Heart left ventricle (tissue), 16 donors: Measurements from ENCODE around the gene TMEM248. TPM values are rescaled to one million over a fixed set of nuclear protein-coding genes. Genes with fewer than 3 reads are reported as not detected.

Experiments
- ATAC-seq, 4 donors: fragments of 200-7000 bp; cut with Tn5 transposase; one replicate each; pipeline ENCODE4 v1.9.1; 2020 to 2022; ENCODE audit warnings: moderate library complexity in 4 of 4, mild to moderate bottlenecking in 3 of 4, moderate number of reproducible peaks in 1 of 4
- DNase-seq, 5 donors: peaks; one replicate each; pipeline ENCODE4 v3.0.0-alpha.2; 2020
- H3K27ac ChIP-seq, 12 donors: fragments of 200-600 bp; sonication (generic) in 4 of 12; one replicate each; pipeline versions ENCODE4 v1.5.0 to v1.8.0; 2016 to 2022; ENCODE audit warnings: mild to moderate bottlenecking in 2 of 12
- H3K27me3 ChIP-seq, 9 donors: fragments of 200-600 bp; sonication (generic) in 2 of 9; one replicate each; pipeline versions ENCODE4 v1.5.1 to v1.8.0; 2016 to 2022; ENCODE audit warnings: mild to moderate bottlenecking in 3 of 9
- H3K36me3 ChIP-seq, 9 donors: fragments of 200-600 bp; sonication (generic) in 2 of 9; one replicate each; pipeline versions ENCODE4 v1.5.0 to v1.8.0; 2018 to 2022; ENCODE audit warnings: mild to moderate bottlenecking in 2 of 9
- H3K4me1 ChIP-seq, 12 donors: fragments of 200-600 bp; sonication (generic) in 4 of 12; one replicate each; pipeline versions ENCODE4 v1.5.0 to v1.8.0; 2016 to 2022; ENCODE audit warnings: mild to moderate bottlenecking in 3 of 12
- H3K4me3 ChIP-seq, 12 donors: fragments of 200-600 bp; sonication (generic) in 4 of 12; one replicate each; pipeline versions ENCODE4 v1.5.0 to v1.8.0; 2017 to 2022; ENCODE audit warnings: mild to moderate bottlenecking in 9 of 12, moderate library complexity in 4 of 12
- H3K9me3 ChIP-seq, 12 donors: fragments of 200-600 bp; sonication (generic) in 4 of 12; one replicate each; pipeline versions ENCODE4 v1.5.0 to v1.8.0; 2016 to 2022; ENCODE audit warnings: mild to moderate bottlenecking in 1 of 12
- CTCF ChIP-seq, 12 donors: fragments of 200-600 bp; sonication (generic) in 4 of 12; IDR thresholded peaks; one replicate each; pipeline versions ENCODE4 v1.5.0 to v1.8.0; 2018 to 2022; ENCODE audit warnings: antibody characterized with exemption in 12 of 12, mild to moderate bottlenecking in 5 of 12
- POLR2A ChIP-seq, 2 donors: fragments of 450-650 bp; IDR thresholded peaks; one replicate each; pipeline ENCODE4 v1.6.1; 2017; ENCODE audit warnings: antibody characterized with exemption in 2 of 2, mild to moderate bottlenecking in 2 of 2, moderate library complexity in 2 of 2
- WGBS, 4 donors: extraction: QIAGEN DNeasy Blood & Tissue Kit in 2 of 4; methylation state at CpG; one replicate each; pipeline versions ENCODE4 v1.1.5 to v1.1.7; 2013 to 2018; 5-methylcytosine and 5-hydroxymethylcytosine counted together
- intact Hi-C, 10 donors: fragments of 100-400 bp; cut with DNase I; formaldehyde crosslinking; loops; one replicate each; pipeline versions ENCODE4 v1.11.1 to v1.14.2; 2022
- polyA plus RNA-seq, 2 donors: library from polyadenylated mRNA; stranded (reverse); fragments of 200-250 nt; gene quantifications; one replicate each; pipeline ENCODE4 v1.2.3, GENCODE V29; 2013
- total RNA-seq, 9 donors: library from RNA; depleted of rRNA in 2 of 9; stranded (reverse); fragments of >200 nt in 2 of 9; fragmentation: NEBNext Ultra II Directional in 3 of 9; extraction: Animal tissue kit (Norgen Biotek cat#: 25700) in 3 of 9; gene quantifications; one replicate each; pipeline versions ENCODE4 v1.1.0 to v1.2.4, GENCODE V29; 2016 to 2023
- donor health status: ischemic (EF 13 %, LVEDD 7.1; RV severe dilation, severe dysfunction).
- donor health status: healthy with polysubstance abuse.
- donor health status: DM: no; HTN: yes; CAD: no.
- donor health status: DM: no; HTN: no; CAD: no.
- donor health status: ischemic (EF 25% LVEDD 6.9; RV normal size, moderate dysfunction).
- donor health status: ischemic (EF 25% LVEDD 5.7; RV mildly dilated, moderate dysfunction).
- donor health status: healthy.
- donor health status: DM: yes; HTN: yes; CAD: no.
- donor health status: ischemic (EF 35%, LVEDD 5.7; RV mildly dilated, moderate dysfunction).
- donor health status: nonischemic (EF 11% LVEDD 7.7; RV severe dilation, severe dysfunction).
- donor health status: DM: yes; HTN: yes; CAD: no.
- donor health status: PGD.
- donor health status: ischemic (EF 29% LVEDD 5.4; RV normal size, mild dysfunction).
- donor health status: nonischemic (EF 23%, LVEDD 6.1; RV moderate dilation, normal function).

The TMEM248 gene
- total and polyA plus RNA-seq, 11 donors = 12.6 to 121 (median 54.6) TPM

GRCh38 chr7:66929935-66930334, 8.9 kb downstream of the TMEM248 start:
- 89 to 97% (median 94%) methylated on average over 5 of the region's 5 CpGs for WGBS, 4 donors
- intact Hi-C loops = loop anchor here in 2 of 10 donors (10.0 kb wide), 2 partner anchors 75 to 85 kb away; no protein-coding TSS in a partner anchor
- Histone ChIP-seq H3K36me3 (peaks cover 0 to 12% (median 0%) of the 10 kb centered on the region in 9 donors), H3K27me3 (no peaks in the 10 kb centered on the region), H3K4me1 (peaks cover 0 to 47% (median 16%) of the 10 kb centered on the region in 12 donors), H3K27ac (no peak overlapping the region), H3K9me3 (no peaks in the 10 kb centered on the region), H3K4me3 (no peak overlapping the region)
- TF ChIP-seq CTCF (IDR thresholded peaks at IDR 0.05) = no peak
- no peak for TF ChIP-seq POLR2A (IDR thresholded peaks at IDR 0.05)
- ATAC-seq = no peak
- DNase-seq = no peak

GRCh38 chr7:66930341-66930740, 9.3 kb downstream of the TMEM248 start:
- 71 to 77% (median 74%) methylated on average over 5 of the region's 5 CpGs for WGBS, 4 donors
- TF ChIP-seq POLR2A (IDR thresholded peaks at IDR 0.05) (no peak), CTCF (IDR thresholded peaks at IDR 0.05) (no peak)
- peaks cover 0 to 47% (median 15%) of the 10 kb centered on the region in 12 donors for H3K4me1 ChIP-seq

GRCh38 chr7:66933469-66933868, 12.4 kb downstream of the TMEM248 start:
- Histone ChIP-seq H3K4me1 (peaks cover 0 to 37% (median 11%) of the 10 kb centered on the region in 12 donors), H3K36me3 (peaks cover 0 to 4% (median 0%) of the 10 kb centered on the region in 9 donors), H3K4me3 (no peak overlapping the region), H3K27ac (no peak overlapping the region), H3K9me3 (peaks cover 0 to 7% (median 0%) of the 10 kb centered on the region in 12 donors), H3K27me3 (no peaks in the 10 kb centered on the region)
- 82 to 91% (median 85%) methylated on average over 4 of the region's 4 CpGs for WGBS, 4 donors
- intact Hi-C loops = no loop called here
- DNase-seq (no peak), ATAC-seq (no peak)
- no peak for TF ChIP-seq CTCF (IDR thresholded peaks at IDR 0.05)
- no peak for TF ChIP-seq POLR2A (IDR thresholded peaks at IDR 0.05)

More at GRCh38 chr7:66930341-66930740, 9.3 kb downstream of the TMEM248 start:
- Histone ChIP-seq H3K27me3 (no peaks in the 10 kb centered on the region), H3K27ac (no peak overlapping the region), H3K4me3 (no peak overlapping the region), H3K36me3 (peaks cover 0 to 12% (median 0%) of the 10 kb centered on the region in 9 donors), H3K9me3 (no peaks in the 10 kb centered on the region)
- intact Hi-C loops = no loop called here
- no peak for ATAC-seq
- DNase-seq = no peak

- WGBS, 4 donors = 94 to 98% (median 97%) methylated on average over 4 of the region's 4 CpGs
- Histone ChIP-seq H3K27ac (no peak overlapping the region), H3K27me3 (no peaks in the 10 kb centered on the region), H3K4me1 (peaks cover 0 to 23% (median 5%) of the 10 kb centered on the region in 12 donors), H3K36me3 (peaks cover 0 to 39% (median 15%) of the 10 kb centered on the region in 9 donors), H3K4me3 (no peak overlapping the region), H3K9me3 (peaks cover 0 to 7% (median 0%) of the 10 kb centered on the region in 12 donors)
- intact Hi-C loops = no loop called here
- DNase-seq = no peak
- ATAC-seq = no peak
- TF ChIP-seq CTCF (IDR thresholded peaks at IDR 0.05) = no peak
- no peak for TF ChIP-seq POLR2A (IDR thresholded peaks at IDR 0.05)
Measured at GRCh38 chr7:66937940-66938339, 16.9 kb downstream of the TMEM248 start.
